OCI-LY3 (cell line): ENCODE results near the gene RGS1.

Experiments used
- EZH2phosphoT487 ChIP-seq: fragments of 200-600 bp; shearing (Covaris generic); IDR thresholded peaks from 2 replicates; pipeline ENCODE4 v1.6.1; 2018; ENCODE audit warnings: antibody characterized with exemption, mixed run types, low read depth
- TF ChIP-seq, protein P1 (sequence below): fragments of 200-600, 300-600 bp; sonication (generic); IDR thresholded peaks from 2 replicates; pipeline ENCODE4 v1.5.1; 2014; ENCODE audit warnings: antibody characterized with exemption, low read length, low read depth

DNA sequence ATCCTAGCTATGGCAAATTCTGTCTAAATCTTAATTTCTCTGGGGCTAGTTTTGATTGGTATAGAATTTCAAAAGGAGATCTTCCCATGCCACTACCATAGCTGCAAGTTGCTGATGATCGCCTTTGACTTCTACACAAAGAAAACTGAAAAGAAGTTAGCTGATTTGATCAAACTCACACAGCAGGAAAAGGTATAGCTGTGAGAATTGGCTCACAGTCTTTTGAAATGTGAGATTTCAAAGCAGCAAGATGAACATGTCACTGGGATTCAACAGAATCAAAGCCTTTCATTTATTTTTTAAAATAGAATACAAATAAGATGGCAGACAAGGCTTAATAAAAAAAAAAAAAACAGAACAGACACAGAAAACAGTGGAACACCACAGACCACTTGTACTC is 7.5 kb upstream of the RGS1 start:
- TF ChIP-seq, protein P1, sequence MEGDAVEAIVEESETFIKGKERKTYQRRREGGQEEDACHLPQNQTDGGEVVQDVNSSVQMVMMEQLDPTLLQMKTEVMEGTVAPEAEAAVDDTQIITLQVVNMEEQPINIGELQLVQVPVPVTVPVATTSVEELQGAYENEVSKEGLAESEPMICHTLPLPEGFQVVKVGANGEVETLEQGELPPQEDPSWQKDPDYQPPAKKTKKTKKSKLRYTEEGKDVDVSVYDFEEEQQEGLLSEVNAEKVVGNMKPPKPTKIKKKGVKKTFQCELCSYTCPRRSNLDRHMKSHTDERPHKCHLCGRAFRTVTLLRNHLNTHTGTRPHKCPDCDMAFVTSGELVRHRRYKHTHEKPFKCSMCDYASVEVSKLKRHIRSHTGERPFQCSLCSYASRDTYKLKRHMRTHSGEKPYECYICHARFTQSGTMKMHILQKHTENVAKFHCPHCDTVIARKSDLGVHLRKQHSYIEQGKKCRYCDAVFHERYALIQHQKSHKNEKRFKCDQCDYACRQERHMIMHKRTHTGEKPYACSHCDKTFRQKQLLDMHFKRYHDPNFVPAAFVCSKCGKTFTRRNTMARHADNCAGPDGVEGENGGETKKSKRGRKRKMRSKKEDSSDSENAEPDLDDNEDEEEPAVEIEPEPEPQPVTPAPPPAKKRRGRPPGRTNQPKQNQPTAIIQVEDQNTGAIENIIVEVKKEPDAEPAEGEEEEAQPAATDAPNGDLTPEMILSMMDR: no peak
- no peak for TF ChIP-seq EZH2phosphoT487
